HG03439 (cell line): ENCODE results near the gene NCKAP5.

ENCODE experiments used
- ATAC-seq: cut with Tn5 transposase; IDR thresholded peaks from one replicate; pipeline ENCODE4 v1.9.1; 2021; ENCODE audit warnings: mild to moderate bottlenecking, moderate library complexity; ENCODE audit not compliant: unreplicated experiment

NCKAP5 gene

GRCh38 chr2:132975193-132976105 lies 592.8 kb downstream of the NCKAP5 start:
- no peak for ATAC-seq

- no peak for ATAC-seq
Measured at GRCh38 chr2:132974467-132975095, 593.7 kb downstream of the NCKAP5 start.

GRCh38 chr2:132971310-132972061 lies 596.8 kb downstream of the NCKAP5 start:
- ATAC-seq, result no peak

- ATAC-seq, result no peak
Measured at GRCh38 chr2:132969371-132969985, 598.8 kb downstream of the NCKAP5 start.

- no peak for ATAC-seq
Measured at GRCh38 chr2:132965460-132965859, 602.8 kb downstream of the NCKAP5 start.

- ATAC-seq, result no peak
Measured at GRCh38 chr2:132963161-132963560, 605.1 kb downstream of the NCKAP5 start.

- ATAC-seq, result no peak
Measured at GRCh38 chr2:132958887-132959286, 609.4 kb downstream of the NCKAP5 start.

- no peak for ATAC-seq
Measured at GRCh38 chr2:132955871-132956615, 612.2 kb downstream of the NCKAP5 start.

GRCh38 chr2:132953771-132954170 lies 614.5 kb downstream of the NCKAP5 start:
- no peak for ATAC-seq

- no peak for ATAC-seq
Measured at GRCh38 chr2:132951008-132951714, 617.1 kb downstream of the NCKAP5 start.

- no peak for ATAC-seq
Measured at GRCh38 chr2:132949108-132949507, 619.2 kb downstream of the NCKAP5 start.

GRCh38 chr2:132948211-132948610 lies 620.1 kb downstream of the NCKAP5 start:
- ATAC-seq, result no peak

GRCh38 chr2:132943829-132944228 lies 624.4 kb downstream of the NCKAP5 start:
- no peak for ATAC-seq

GRCh38 chr2:132941296-132942020 lies 626.8 kb downstream of the NCKAP5 start:
- ATAC-seq, result no peak

- no peak for ATAC-seq
Measured at GRCh38 chr2:132937629-132938028, 630.6 kb downstream of the NCKAP5 start.

- no peak for ATAC-seq
Measured at GRCh38 chr2:132936791-132937190, 631.5 kb downstream of the NCKAP5 start.

GRCh38 chr2:132936261-132936660 lies 632.0 kb downstream of the NCKAP5 start:
- no peak for ATAC-seq

- ATAC-seq, result no peak
Measured at GRCh38 chr2:132929786-132930185, 638.5 kb downstream of the NCKAP5 start.

- no peak for ATAC-seq
Measured at GRCh38 chr2:132923787-132924186, 644.5 kb downstream of the NCKAP5 start.
